ENCODE data around the gene FAM3D. TPM values are rescaled to one million over a fixed set of nuclear protein-coding genes. Genes with fewer than 3 reads are reported as not detected.

The FAM3D gene
- total and polyA plus RNA-seq, 5 donors from 2014 or later = not detected

DNA sequence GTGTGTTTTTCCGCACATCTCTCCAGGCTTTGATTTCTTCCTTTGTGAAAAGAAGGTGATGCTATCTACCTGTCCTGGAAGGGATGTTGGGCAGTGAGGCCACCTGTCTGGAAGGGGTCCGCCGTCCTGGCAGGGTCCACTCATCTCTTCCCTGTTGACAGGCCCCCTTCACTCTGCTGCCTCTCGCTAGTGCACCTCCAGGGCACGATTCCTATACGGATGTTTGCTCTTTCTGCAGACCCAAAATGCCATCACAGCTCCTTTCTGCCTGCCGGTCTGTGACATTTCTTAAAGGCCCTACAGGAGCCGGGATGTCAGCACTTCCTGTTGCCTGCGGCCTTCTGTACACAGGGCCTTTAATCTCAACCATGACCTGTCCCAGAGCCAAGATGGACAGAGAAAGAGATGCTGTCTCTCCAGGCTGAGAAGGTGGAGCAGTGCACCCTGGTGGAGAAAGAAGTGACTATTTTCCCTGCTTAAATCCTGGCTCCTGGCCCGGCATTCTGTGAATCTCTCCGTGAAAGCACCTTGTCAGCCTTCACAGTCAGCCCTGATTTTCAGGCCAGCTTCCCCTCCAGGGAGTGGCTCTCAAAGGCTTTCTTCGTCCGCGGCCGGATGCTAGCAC, 7.4 kb downstream of the FAM3D start:
- H3K4me3 Mint-ChIP-seq = no peak overlapping the region
- ATAC-seq (ENCODE audit: low read depth in 2 of 2) (no peak), DNase-seq (no peak)
- no peaks in the 10 kb centered on the region for H3K4me1 Mint-ChIP-seq
- no peak overlapping the region for H3K27ac Mint-ChIP-seq
- Histone ChIP-seq H3K9me3 (ENCODE audit: control insufficient read depth in 2 of 2, low read length in 2 of 2) (no peaks in the 10 kb centered on the region), H3K27me3 (ENCODE audit: control insufficient read depth, insufficient read depth, low read length) (no peaks in the 10 kb centered on the region), H3K4me3 (ENCODE audit: low read depth, low read length) (no peak overlapping the region), H3K4me1 (ENCODE audit: control insufficient read depth, insufficient read depth, low read length, poor library complexity, severe bottlenecking) (no peaks in the 10 kb centered on the region), H3K27ac (ENCODE audit: insufficient read depth, low read length, poor library complexity, severe bottlenecking) (no peak overlapping the region), H3K36me3 (ENCODE audit: control insufficient read depth, insufficient read depth, low read length) (no peaks in the 10 kb centered on the region)
- no peaks in the 10 kb centered on the region for H3K36me3 Mint-ChIP-seq
- H3K9me3 Mint-ChIP-seq = peaks cover 0 to 2% (median 0%) of the 10 kb centered on the region in 7 donors
- H3K27me3 Mint-ChIP-seq = peaks cover 9% of the 10 kb centered on the region

DNA sequence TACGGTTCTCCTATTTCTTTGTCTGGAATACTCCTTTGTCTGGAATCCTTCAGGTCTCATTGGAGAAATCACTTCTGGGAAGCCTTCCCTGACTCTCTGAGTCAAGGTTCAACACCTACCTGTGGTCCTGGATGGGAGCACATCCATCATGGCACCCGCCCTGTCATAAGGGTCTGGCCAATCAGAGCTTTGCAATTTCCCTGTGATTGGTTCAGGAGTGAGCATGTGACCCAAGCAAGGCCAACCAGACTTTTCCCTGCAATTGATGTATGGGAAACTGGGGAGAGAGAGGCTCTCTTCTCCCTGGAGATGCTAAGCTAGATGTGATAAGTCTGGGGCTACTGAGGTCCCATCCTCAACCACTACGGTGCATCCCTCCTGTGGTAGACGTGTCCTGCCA, 8.1 kb downstream of the FAM3D start:
- Mint-ChIP-seq H3K36me3 (no peaks in the 10 kb centered on the region), H3K27me3 (peaks cover 9% of the 10 kb centered on the region), H3K9me3 (peaks cover 0 to 2% (median 0%) of the 10 kb centered on the region in 7 donors), H3K27ac (no peak overlapping the region), H3K4me1 (no peaks in the 10 kb centered on the region), H3K4me3 (no peak overlapping the region)
- ATAC-seq (ENCODE audit: low read depth in 2 of 2) (no peak), DNase-seq (no peak)
- no peak overlapping the region for H3K27ac ChIP-seq (ENCODE audit: insufficient read depth, low read length, poor library complexity, severe bottlenecking)
- no peaks in the 10 kb centered on the region for H3K9me3 ChIP-seq (ENCODE audit: control insufficient read depth in 2 of 2, low read length in 2 of 2)
- no peak overlapping the region for H3K4me3 ChIP-seq (ENCODE audit: low read depth, low read length)
- H3K27me3 ChIP-seq (ENCODE audit: control insufficient read depth, insufficient read depth, low read length) = no peaks in the 10 kb centered on the region
- no peaks in the 10 kb centered on the region for H3K36me3 ChIP-seq (ENCODE audit: control insufficient read depth, insufficient read depth, low read length)
- H3K4me1 ChIP-seq (ENCODE audit: control insufficient read depth, insufficient read depth, low read length, poor library complexity, severe bottlenecking) = no peaks in the 10 kb centered on the region

DNA sequence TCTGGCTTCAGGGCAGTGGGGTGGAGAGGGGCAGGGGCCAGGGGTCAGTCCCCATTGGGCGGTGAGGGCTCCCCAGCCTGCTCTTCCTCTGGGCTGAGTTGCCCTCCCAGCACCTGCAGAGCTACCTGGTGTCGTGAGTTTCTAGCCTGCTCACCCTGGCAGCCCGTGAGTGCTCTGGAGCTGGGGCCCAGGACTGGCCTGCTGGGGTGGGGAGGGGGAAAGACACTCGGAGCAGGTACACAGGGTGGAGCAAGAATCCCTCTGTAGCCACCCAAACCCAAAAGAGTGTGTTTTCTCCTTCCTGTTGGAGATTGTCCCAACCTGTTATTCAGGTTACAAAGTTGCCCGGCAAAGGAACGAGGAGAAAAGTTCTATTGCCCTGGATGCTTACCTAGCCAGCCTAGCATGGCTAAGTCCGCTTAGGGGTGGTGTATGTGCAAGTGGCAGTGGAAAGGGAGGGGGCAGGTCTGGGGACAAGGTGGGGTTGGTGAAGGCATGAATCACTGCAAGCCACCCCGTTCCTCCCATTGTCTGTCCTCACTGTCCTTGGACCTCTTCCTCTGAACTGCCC, 8.9 kb downstream of the FAM3D start:
- H3K4me1 ChIP-seq (ENCODE audit: control insufficient read depth, insufficient read depth, low read length, poor library complexity, severe bottlenecking) = no peaks in the 10 kb centered on the region
- no peaks in the 10 kb centered on the region for H3K27me3 ChIP-seq (ENCODE audit: control insufficient read depth, insufficient read depth, low read length)
- no peak overlapping the region for H3K27ac ChIP-seq (ENCODE audit: insufficient read depth, low read length, poor library complexity, severe bottlenecking)
- Mint-ChIP-seq H3K4me3 (no peak overlapping the region), H3K27ac (no peak overlapping the region), H3K9me3 (peaks cover 0 to 2% (median 0%) of the 10 kb centered on the region in 7 donors), H3K27me3 (peaks cover 5% of the 10 kb centered on the region), H3K4me1 (no peaks in the 10 kb centered on the region), H3K36me3 (no peaks in the 10 kb centered on the region)
- H3K4me3 ChIP-seq (ENCODE audit: low read depth, low read length) = no peak overlapping the region
- no peak for DNase-seq
- H3K36me3 ChIP-seq (ENCODE audit: control insufficient read depth, insufficient read depth, low read length) = no peaks in the 10 kb centered on the region
- H3K9me3 ChIP-seq (ENCODE audit: control insufficient read depth in 2 of 2, low read length in 2 of 2) = no peaks in the 10 kb centered on the region
- no peak for ATAC-seq (ENCODE audit: low read depth in 2 of 2)

DNA sequence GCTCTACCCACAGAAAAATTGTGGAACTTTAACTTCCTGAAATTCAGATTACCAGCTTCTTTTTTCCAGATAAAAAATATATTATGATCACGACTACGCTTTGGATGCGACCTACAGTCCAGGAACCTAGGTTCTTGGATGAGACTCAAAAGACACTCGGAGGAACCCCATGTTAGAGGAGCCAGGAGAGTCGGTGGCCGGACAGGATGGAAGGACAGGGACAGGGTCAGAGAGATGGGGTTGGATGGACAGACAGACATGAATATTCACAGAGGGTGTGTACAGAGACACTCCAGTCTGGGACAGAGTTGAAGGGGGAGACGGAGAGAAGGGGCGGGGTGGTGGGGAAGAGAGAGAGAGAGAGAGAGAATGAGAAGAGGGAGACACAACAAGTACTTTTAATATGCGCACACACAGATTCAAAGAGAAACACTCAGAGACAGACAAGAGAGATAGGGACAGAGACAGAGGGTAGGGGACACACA, 9.5 kb downstream of the FAM3D start:
- Histone ChIP-seq H3K27ac (ENCODE audit: insufficient read depth, low read length, poor library complexity, severe bottlenecking) (no peak overlapping the region), H3K27me3 (ENCODE audit: control insufficient read depth, insufficient read depth, low read length) (no peaks in the 10 kb centered on the region), H3K4me3 (ENCODE audit: low read depth, low read length) (no peak overlapping the region), H3K9me3 (ENCODE audit: control insufficient read depth in 2 of 2, low read length in 2 of 2) (no peaks in the 10 kb centered on the region), H3K36me3 (ENCODE audit: control insufficient read depth, insufficient read depth, low read length) (no peaks in the 10 kb centered on the region), H3K4me1 (ENCODE audit: control insufficient read depth, insufficient read depth, low read length, poor library complexity, severe bottlenecking) (no peaks in the 10 kb centered on the region)
- peaks cover 2% of the 10 kb centered on the region for H3K27me3 Mint-ChIP-seq
- no peaks in the 10 kb centered on the region for H3K36me3 Mint-ChIP-seq
- DNase-seq (no peak), ATAC-seq (ENCODE audit: low read depth in 2 of 2) (no peak)
- H3K27ac Mint-ChIP-seq = peak overlapping the region in 1 of 3 donors; percentile 10
- H3K9me3 Mint-ChIP-seq = peaks cover 0 to 2% (median 0%) of the 10 kb centered on the region in 7 donors
- H3K4me3 Mint-ChIP-seq = no peak overlapping the region
- H3K4me1 Mint-ChIP-seq = no peaks in the 10 kb centered on the region

DNA sequence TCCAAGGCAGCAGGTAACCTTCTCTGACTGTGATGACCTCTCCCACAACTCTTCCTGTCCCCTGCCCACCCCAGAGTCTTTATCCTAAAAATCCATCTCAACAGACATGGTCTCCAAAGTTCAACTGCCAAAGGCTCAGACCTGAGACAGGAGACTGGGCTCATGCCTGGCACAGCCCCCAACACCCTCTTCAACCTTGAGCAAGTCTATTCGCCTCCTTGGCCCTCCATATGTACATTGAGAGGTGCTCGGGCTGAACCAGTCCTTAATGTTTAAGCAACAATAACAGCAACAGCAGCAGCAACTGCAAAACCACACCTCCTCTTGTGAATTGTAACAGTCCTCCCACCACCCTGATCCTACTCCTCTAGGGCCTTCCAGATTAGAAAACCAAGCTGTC, 9.9 kb downstream of the FAM3D start:
- Mint-ChIP-seq H3K4me3 (no peak overlapping the region), H3K4me1 (no peaks in the 10 kb centered on the region), H3K27ac (no peak overlapping the region), H3K27me3 (no peaks in the 10 kb centered on the region), H3K36me3 (no peaks in the 10 kb centered on the region), H3K9me3 (peaks cover 0 to 2% (median 0%) of the 10 kb centered on the region in 7 donors)
- DNase-seq = no peak
- H3K27me3 ChIP-seq (ENCODE audit: control insufficient read depth, insufficient read depth, low read length) = no peaks in the 10 kb centered on the region
- no peak for ATAC-seq (ENCODE audit: low read depth in 2 of 2)
- H3K4me3 ChIP-seq (ENCODE audit: low read depth, low read length) = no peak overlapping the region
- no peak overlapping the region for H3K27ac ChIP-seq (ENCODE audit: insufficient read depth, low read length, poor library complexity, severe bottlenecking)
- no peaks in the 10 kb centered on the region for H3K36me3 ChIP-seq (ENCODE audit: control insufficient read depth, insufficient read depth, low read length)
- H3K4me1 ChIP-seq (ENCODE audit: control insufficient read depth, insufficient read depth, low read length, poor library complexity, severe bottlenecking) = no peaks in the 10 kb centered on the region
- no peaks in the 10 kb centered on the region for H3K9me3 ChIP-seq (ENCODE audit: control insufficient read depth in 2 of 2, low read length in 2 of 2)

DNA sequence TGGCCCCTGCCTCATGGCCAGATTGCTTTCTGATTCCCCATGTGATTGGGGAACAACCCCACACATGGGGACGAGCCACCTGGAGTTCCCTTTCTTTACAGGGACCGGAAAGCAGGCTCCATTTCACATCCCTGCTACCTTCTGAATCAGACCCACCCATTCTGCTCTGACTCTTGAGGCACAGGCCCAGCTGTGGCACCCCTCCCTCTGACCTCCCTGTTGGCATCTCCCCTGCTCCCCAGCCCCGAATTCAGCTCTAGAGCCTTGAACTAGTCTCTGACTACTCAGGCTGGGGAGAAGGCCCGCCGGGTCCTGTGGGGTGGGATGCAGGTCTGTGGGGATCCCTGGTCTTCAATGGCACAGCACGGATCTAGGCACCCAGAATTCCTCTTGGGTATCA, 12.1 kb downstream of the FAM3D start:
- no peak for ATAC-seq (ENCODE audit: low read depth in 2 of 2)
- H3K9me3 Mint-ChIP-seq = peaks cover 0 to 2% (median 0%) of the 10 kb centered on the region in 7 donors
- H3K27ac ChIP-seq (ENCODE audit: insufficient read depth, low read length, poor library complexity, severe bottlenecking) = no peak overlapping the region

DNA sequence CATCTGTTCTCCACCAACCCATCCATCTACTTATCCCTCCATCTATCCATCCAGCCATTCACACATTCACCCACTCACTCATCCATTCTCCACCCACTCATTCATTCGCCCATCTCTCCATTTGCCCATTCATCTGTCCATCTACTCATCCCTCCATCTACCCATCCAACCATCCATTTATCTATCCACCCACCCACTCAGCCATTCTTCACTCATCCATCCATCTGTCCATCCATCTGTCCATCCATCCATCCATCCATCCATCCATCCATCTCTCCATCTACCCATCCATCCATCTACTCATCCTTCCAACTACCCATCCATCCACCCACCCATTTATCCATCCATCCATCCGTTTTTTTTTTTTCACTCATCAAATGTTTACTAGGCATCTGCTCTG, 13.9 kb downstream of the FAM3D start:
- H3K4me1 Mint-ChIP-seq = no peaks in the 10 kb centered on the region

More for the DNA sequence above, 12.1 kb downstream of the FAM3D start:
- no peaks in the 10 kb centered on the region for H3K9me3 ChIP-seq (ENCODE audit: control insufficient read depth in 2 of 2, low read length in 2 of 2)
- Mint-ChIP-seq H3K36me3 (no peaks in the 10 kb centered on the region), H3K27me3 (no peaks in the 10 kb centered on the region), H3K4me3 (no peak overlapping the region), H3K27ac (no peak overlapping the region), H3K4me1 (no peaks in the 10 kb centered on the region)
- no peak overlapping the region for H3K4me3 ChIP-seq (ENCODE audit: low read depth, low read length)
- no peaks in the 10 kb centered on the region for H3K27me3 ChIP-seq (ENCODE audit: control insufficient read depth, insufficient read depth, low read length)
- H3K36me3 ChIP-seq (ENCODE audit: control insufficient read depth, insufficient read depth, low read length) = no peaks in the 10 kb centered on the region
- no peak for DNase-seq
- H3K4me1 ChIP-seq (ENCODE audit: control insufficient read depth, insufficient read depth, low read length, poor library complexity, severe bottlenecking) = no peaks in the 10 kb centered on the region

DNA sequence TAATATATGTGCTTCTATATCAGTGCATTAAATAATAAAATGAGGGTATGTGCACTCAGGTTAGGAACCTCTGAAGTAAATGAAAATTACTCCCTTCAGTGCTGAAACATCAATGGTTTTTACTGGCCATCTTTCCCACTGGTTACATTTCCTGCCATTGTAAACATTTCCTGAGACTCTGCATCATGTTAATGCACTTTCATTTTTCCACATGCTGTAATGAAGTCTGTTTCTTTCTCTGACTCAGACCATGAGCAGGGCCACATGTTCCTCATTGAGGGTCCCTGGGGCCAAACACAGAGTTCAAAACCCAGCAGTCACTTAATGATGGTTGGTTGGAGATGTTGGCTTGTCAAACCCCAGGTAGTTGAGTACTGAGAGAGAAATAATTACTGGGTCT, 15.3 kb downstream of the FAM3D start:
- H3K36me3 ChIP-seq (ENCODE audit: control insufficient read depth, insufficient read depth, low read length) = no peaks in the 10 kb centered on the region
- H3K4me3 Mint-ChIP-seq = no peak overlapping the region
- no peaks in the 10 kb centered on the region for H3K4me1 ChIP-seq (ENCODE audit: control insufficient read depth, insufficient read depth, low read length, poor library complexity, severe bottlenecking)
- H3K4me3 ChIP-seq (ENCODE audit: low read depth, low read length) = no peak overlapping the region
- no peaks in the 10 kb centered on the region for H3K27me3 Mint-ChIP-seq
- no peaks in the 10 kb centered on the region for H3K9me3 ChIP-seq (ENCODE audit: control insufficient read depth in 2 of 2, low read length in 2 of 2)
- H3K27me3 ChIP-seq (ENCODE audit: control insufficient read depth, insufficient read depth, low read length) = no peaks in the 10 kb centered on the region
- H3K36me3 Mint-ChIP-seq = no peaks in the 10 kb centered on the region
- no peak overlapping the region for H3K27ac ChIP-seq (ENCODE audit: insufficient read depth, low read length, poor library complexity, severe bottlenecking)
- peaks cover 0 to 2% (median 0%) of the 10 kb centered on the region in 7 donors for H3K9me3 Mint-ChIP-seq
- no peak for DNase-seq
- no peak for ATAC-seq (ENCODE audit: low read depth in 2 of 2)
- H3K4me1 Mint-ChIP-seq = no peaks in the 10 kb centered on the region
- no peak overlapping the region for H3K27ac Mint-ChIP-seq

More for the DNA sequence above, 13.9 kb downstream of the FAM3D start:
- no peaks in the 10 kb centered on the region for H3K36me3 Mint-ChIP-seq
- no peaks in the 10 kb centered on the region for H3K4me1 ChIP-seq (ENCODE audit: control insufficient read depth, insufficient read depth, low read length, poor library complexity, severe bottlenecking)
- ATAC-seq (ENCODE audit: low read depth in 2 of 2) (no peak), DNase-seq (no peak)
- peaks cover 0 to 2% (median 0%) of the 10 kb centered on the region in 7 donors for H3K9me3 Mint-ChIP-seq
- no peaks in the 10 kb centered on the region for H3K27me3 ChIP-seq (ENCODE audit: control insufficient read depth, insufficient read depth, low read length)
- H3K27ac ChIP-seq (ENCODE audit: insufficient read depth, low read length, poor library complexity, severe bottlenecking) = no peak overlapping the region
- no peaks in the 10 kb centered on the region for H3K36me3 ChIP-seq (ENCODE audit: control insufficient read depth, insufficient read depth, low read length)
- H3K27ac Mint-ChIP-seq = no peak overlapping the region
- H3K4me3 Mint-ChIP-seq = no peak overlapping the region
- H3K4me3 ChIP-seq (ENCODE audit: low read depth, low read length) = no peak overlapping the region
- H3K9me3 ChIP-seq (ENCODE audit: control insufficient read depth in 2 of 2, low read length in 2 of 2) = no peaks in the 10 kb centered on the region
- no peaks in the 10 kb centered on the region for H3K27me3 Mint-ChIP-seq
